CD14-positive monocyte (primary cell): ENCODE results near the gene TRAF1. TPM values are rescaled to one million over a fixed set of nuclear protein-coding genes. Genes with fewer than 3 reads are reported as not detected.

Experiments used
- DNase-seq, 3 donors: peaks; one replicate each; pipeline ENCODE4 v3.0.0-alpha.2; 2011 to 2022
- H2AFZ ChIP-seq: 2 replicates; pipeline ENCODE4 v1.6.0; 2012; ENCODE audit warnings: mild to moderate bottlenecking, low read depth, low read length, inconsistent platforms; ENCODE audit not compliant: insufficient read depth, poor library complexity, severe bottlenecking
- H3K27ac ChIP-seq, 2 donors: 1 replicate in 1 of 2; 2 replicates in 1 of 2; pipeline ENCODE4 v1.5.1; 2012 to 2013; ENCODE audit warnings: low read length in 2 of 2, control low read depth in 1 of 2, inconsistent platforms in 1 of 2, low read depth in 1 of 2, mild to moderate bottlenecking in 1 of 2
- H3K27me3 ChIP-seq, 2 donors: one replicate each; pipeline versions ENCODE4 v1.6.0 to v1.6.1; 2011 to 2013; ENCODE audit warnings: low read length in 2 of 2; ENCODE audit not compliant: control insufficient read depth in 2 of 2, insufficient read depth in 2 of 2
- H3K36me3 ChIP-seq, 2 donors: replicated peaks in 1 of 2; 1 replicate in 1 of 2; 2 replicates in 1 of 2; pipeline versions ENCODE4 v1.5.1 to v1.6.1; 2012 to 2013; ENCODE audit warnings: low read length in 2 of 2, control low read depth in 1 of 2, inconsistent platforms in 1 of 2, mild to moderate bottlenecking in 1 of 2; ENCODE audit not compliant: insufficient read depth in 2 of 2, control insufficient read depth in 1 of 2
- H3K4me1 ChIP-seq, 2 donors: 1 replicate in 1 of 2; 2 replicates in 1 of 2; pipeline versions ENCODE4 v1.5.1 to v1.6.1; 2012 to 2013; ENCODE audit warnings: low read length in 2 of 2, control low read depth in 1 of 2, inconsistent platforms in 1 of 2, mild to moderate bottlenecking in 1 of 2, moderate library complexity in 1 of 2; ENCODE audit not compliant: insufficient read depth in 2 of 2, control insufficient read depth in 1 of 2
- H3K4me2 ChIP-seq: replicated peaks from 2 replicates; pipeline ENCODE3; 2012; ENCODE audit warnings: low read length, moderate library complexity, mild to moderate bottlenecking; ENCODE audit not compliant: poor library complexity, severe bottlenecking; ENCODE audit errors: extremely low read depth
- H3K4me3 ChIP-seq, 3 experiments: fragments of 200-600 bp in 1 of 3; sonication (generic) in 1 of 3; replicated peaks in 1 of 3; 1 replicate in 2 of 3; 2 replicates in 1 of 3; pipeline ENCODE4 v1.5.1; 2011 to 2013; ENCODE audit warnings: low read length in 3 of 3, mild to moderate bottlenecking in 3 of 3, control low read depth in 2 of 3, low read depth in 2 of 3, inconsistent platforms in 1 of 3, moderate library complexity in 1 of 3
- H3K79me2 ChIP-seq: 2 replicates; pipeline ENCODE4 v1.6.0; 2012; ENCODE audit warnings: mild to moderate bottlenecking, control low read depth, inconsistent platforms, low read length, moderate library complexity; ENCODE audit not compliant: insufficient read depth
- H3K9ac ChIP-seq: 2 replicates; pipeline ENCODE4 v1.6.0; 2017; ENCODE audit warnings: low read length, mild to moderate bottlenecking; ENCODE audit not compliant: insufficient read depth, poor library complexity, severe bottlenecking
- H3K9me3 ChIP-seq, 2 donors: replicated peaks in 1 of 2; 1 replicate in 1 of 2; 2 replicates in 1 of 2; pipeline versions ENCODE4 v1.5.1 to v1.6.1; 2012 to 2013; ENCODE audit warnings: low read length in 2 of 2, control low read depth in 1 of 2; ENCODE audit not compliant: control insufficient read depth in 1 of 2, insufficient read depth in 1 of 2
- H4K20me1 ChIP-seq: 2 replicates; pipeline ENCODE4 v1.6.0; 2012; ENCODE audit warnings: mild to moderate bottlenecking, low read length, control low read depth, moderate library complexity; ENCODE audit not compliant: insufficient read depth
- H3K27ac Mint-ChIP-seq, 7 donors: one replicate each; pipeline ENCODE4 v1.8.0; 2020; ENCODE audit warnings: mild to moderate bottlenecking in 7 of 7, mixed read lengths in 7 of 7, moderate library complexity in 6 of 7, inconsistent platforms in 2 of 7
- H3K27me3 Mint-ChIP-seq, 3 donors: one replicate each; pipeline ENCODE4 v1.8.0; 2021 to 2022; ENCODE audit warnings: low read depth in 3 of 3, mild to moderate bottlenecking in 3 of 3, mixed read lengths in 3 of 3, moderate library complexity in 3 of 3, inconsistent platforms in 1 of 3
- H3K36me3 Mint-ChIP-seq, 2 donors: one replicate each; pipeline ENCODE4 v1.8.0; 2020; ENCODE audit warnings: mixed read lengths in 2 of 2, inconsistent platforms in 1 of 2, mild to moderate bottlenecking in 1 of 2
- H3K4me1 Mint-ChIP-seq: one replicate; pipeline ENCODE4 v1.8.0; 2020; ENCODE audit warnings: mild to moderate bottlenecking, mixed read lengths
- H3K4me3 Mint-ChIP-seq, 2 donors: one replicate each; pipeline ENCODE4 v1.8.0; 2020; ENCODE audit warnings: mild to moderate bottlenecking in 2 of 2, mixed read lengths in 2 of 2, moderate library complexity in 1 of 2
- H3K9me3 Mint-ChIP-seq, 7 donors: one replicate each; pipeline ENCODE4 v1.8.0; 2020 to 2022; ENCODE audit warnings: mixed read lengths in 7 of 7, mild to moderate bottlenecking in 6 of 7, moderate library complexity in 6 of 7, inconsistent platforms in 2 of 7
- CTCF ChIP-seq: fragments of 200-600 bp; IDR thresholded peaks from one replicate; pipeline ENCODE4 v1.8.0; 2022; ENCODE audit warnings: antibody characterized with exemption, mild to moderate bottlenecking
- WGBS: methylation state at CpG from one replicate; pipeline ENCODE4 v1.1.5; 2013; ENCODE audit warnings: missing lambda C conversion rate; ENCODE audit not compliant: insufficient coverage; 5-methylcytosine and 5-hydroxymethylcytosine counted together
- intact Hi-C, 2 donors: fragments of 100-400 bp; cut with micrococcal nuclease; formaldehyde crosslinking; loops; one replicate each; pipeline versions ENCODE4 v1.15.0 to v1.15.1; 2023
- polyA plus RNA-seq, 3 donors: library from polyadenylated mRNA; depleted of rRNA in 1 of 3; unstranded in 2 of 3; stranded (reverse) in 1 of 3; fragments of 300-500 nt in 2 of 3; fragments of >200 nt in 1 of 3; fragmentation: Illumina TruSeq in 2 of 3; gene quantifications; 1 replicate in 2 of 3; 2 replicates in 1 of 3; pipeline ENCODE4 v1.2.3, GENCODE V29; 2012 to 2021

Gene TRAF1
- polyA plus RNA-seq, 3 donors, result 0.15 to 22.8 (median 0.74) TPM

- no peaks in the 10 kb centered on the region for H3K9me3 ChIP-seq
- TF ChIP-seq CTCF, result no peak
Observed at GRCh38 chr9:120938851-120939250, 12.3 kb upstream of the TRAF1 start.

DNA sequence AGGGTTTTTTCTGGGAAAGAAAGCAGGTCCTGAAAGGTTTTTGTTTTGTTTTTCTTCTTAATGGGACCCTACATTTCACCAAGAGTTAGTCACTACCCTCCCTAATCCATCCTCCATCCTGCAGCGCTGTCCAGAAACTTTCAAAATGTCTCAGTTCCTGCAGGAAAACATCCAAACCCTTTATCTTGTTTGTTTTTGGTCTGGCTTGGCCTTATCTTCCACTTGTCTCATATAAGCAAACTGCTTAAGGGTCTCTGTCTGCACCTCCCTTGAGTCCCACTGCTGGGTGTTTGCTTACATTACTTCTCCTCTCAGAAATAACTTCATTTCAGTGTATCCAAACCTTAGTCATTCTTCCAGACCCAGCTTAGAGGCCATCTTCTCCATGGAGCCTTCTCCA lies 11.0 kb upstream of the TRAF1 start:
- TF ChIP-seq CTCF, result no peak
- no peaks in the 10 kb centered on the region for H3K27me3 ChIP-seq
- no peak for DNase-seq
- peaks cover 34 to 42% of the 10 kb centered on the region in 2 donors for H3K4me1 ChIP-seq
- H3K4me3 ChIP-seq, result no peak overlapping the region
- 100% methylated on average over 1 of the region's 1 CpG for WGBS
- no peak overlapping the region for H3K9ac ChIP-seq
- no peak overlapping the region for H2AFZ ChIP-seq
- no peaks in the 10 kb centered on the region for H3K79me2 ChIP-seq
- no peak overlapping the region for H3K4me3 Mint-ChIP-seq
- no peak overlapping the region for H3K4me2 ChIP-seq
- H4K20me1 ChIP-seq, result no peaks in the 10 kb centered on the region
- peak overlapping the region in 2 of 7 donors; percentile 41 to 67 for H3K27ac Mint-ChIP-seq
- intact Hi-C loops, result loop anchor here in 1 of 2 donors (2.0 kb wide), 1 partner anchor 67 kb away; no protein-coding TSS in a partner anchor
- H3K27me3 Mint-ChIP-seq, result peaks cover 0 to 3% (median 0%) of the 10 kb centered on the region in 3 donors
- H3K27ac ChIP-seq, result no peak overlapping the region
- H3K9me3 ChIP-seq, result no peaks in the 10 kb centered on the region
- no peaks in the 10 kb centered on the region for H3K9me3 Mint-ChIP-seq
- H3K4me1 Mint-ChIP-seq, result peaks cover 37% of the 10 kb centered on the region
- H3K36me3 ChIP-seq, result no peaks in the 10 kb centered on the region
- no peaks in the 10 kb centered on the region for H3K36me3 Mint-ChIP-seq

More at GRCh38 chr9:120938851-120939250, 12.3 kb upstream of the TRAF1 start:
- no peaks in the 10 kb centered on the region for H3K79me2 ChIP-seq
- H3K27me3 ChIP-seq, result no peaks in the 10 kb centered on the region
- no peak overlapping the region for H3K9ac ChIP-seq
- no CpG with 5 or more reads among the region's 3 CpGs for WGBS
- H3K4me3 ChIP-seq, result no peak overlapping the region
- Mint-ChIP-seq H3K27ac (peak overlapping the region in 1 of 7 donors; percentile 62), H3K27me3 (peaks cover 0 to 3% (median 0%) of the 10 kb centered on the region in 3 donors), H3K4me1 (peaks cover 29% of the 10 kb centered on the region), H3K4me3 (no peak overlapping the region), H3K9me3 (no peaks in the 10 kb centered on the region), H3K36me3 (no peaks in the 10 kb centered on the region)
- peaks cover 28 to 31% of the 10 kb centered on the region in 2 donors for H3K4me1 ChIP-seq
- H3K27ac ChIP-seq, result no peak overlapping the region
- H4K20me1 ChIP-seq, result no peaks in the 10 kb centered on the region
- H3K36me3 ChIP-seq, result no peaks in the 10 kb centered on the region
- no peak for DNase-seq
- intact Hi-C loops, result no loop called here
- no peak overlapping the region for H2AFZ ChIP-seq
- no peak overlapping the region for H3K4me2 ChIP-seq
